Hindlimb muscle (tissue), 1 donor: Measurements from ENCODE around the gene COPS4. TPM values are rescaled to one million over a fixed set of nuclear protein-coding genes. Genes with fewer than 3 reads are reported as not detected.
"Not testable (repeated sequence)": the region's sequence is repeated elsewhere in the genome, so short reads cannot be mapped to it uniquely, and the experiment has no call there.

ENCODE experiments used
- DNase-seq: peaks from one replicate; pipeline ENCODE4 v3.0.0-alpha.2; 2013
- polyA plus RNA-seq: library from polyadenylated mRNA; unstranded; fragments of 120-200 nt; gene quantifications from one replicate; pipeline ENCODE4 v1.2.1, GENCODE V29; 2013; ENCODE audit not compliant: insufficient read length

The COPS4 gene
- polyA plus RNA-seq, 1 donor, result 50.7 TPM

DNA sequence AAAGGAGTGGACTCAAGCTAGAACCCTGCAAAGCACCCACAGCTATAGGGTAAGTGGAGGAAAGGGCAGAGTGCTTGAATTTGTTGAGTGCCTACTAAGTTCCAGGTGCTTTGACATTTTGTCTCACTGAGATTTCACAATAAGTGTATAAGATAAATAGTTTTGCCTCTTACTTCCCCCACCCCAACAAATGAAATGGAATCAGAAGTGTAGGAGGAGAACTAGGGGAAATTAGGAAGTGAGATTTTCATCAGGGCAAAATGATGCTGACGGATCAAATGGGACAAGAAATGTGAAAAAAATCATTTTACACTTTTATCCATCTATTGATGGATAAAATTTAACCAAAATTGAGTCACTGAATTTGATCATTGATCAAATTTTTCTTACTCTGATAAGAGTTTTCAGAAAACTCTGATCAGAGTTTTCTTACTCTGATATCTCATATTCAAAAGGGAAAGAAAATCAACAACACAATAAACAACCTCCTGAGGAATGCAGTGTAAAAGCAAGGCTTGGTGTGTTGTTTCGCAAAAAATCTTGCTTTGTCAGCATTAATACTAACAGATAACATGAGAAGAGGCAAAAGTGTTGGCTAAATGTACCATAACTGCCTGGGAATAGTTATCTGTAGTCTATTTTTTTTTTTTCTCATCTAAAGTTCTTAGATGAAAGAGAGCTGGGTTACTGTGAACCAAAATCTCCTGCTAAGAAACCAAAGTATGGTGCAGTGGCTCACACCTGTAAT, 54.6 kb downstream of the COPS4 start:
- no peak for DNase-seq

DNA sequence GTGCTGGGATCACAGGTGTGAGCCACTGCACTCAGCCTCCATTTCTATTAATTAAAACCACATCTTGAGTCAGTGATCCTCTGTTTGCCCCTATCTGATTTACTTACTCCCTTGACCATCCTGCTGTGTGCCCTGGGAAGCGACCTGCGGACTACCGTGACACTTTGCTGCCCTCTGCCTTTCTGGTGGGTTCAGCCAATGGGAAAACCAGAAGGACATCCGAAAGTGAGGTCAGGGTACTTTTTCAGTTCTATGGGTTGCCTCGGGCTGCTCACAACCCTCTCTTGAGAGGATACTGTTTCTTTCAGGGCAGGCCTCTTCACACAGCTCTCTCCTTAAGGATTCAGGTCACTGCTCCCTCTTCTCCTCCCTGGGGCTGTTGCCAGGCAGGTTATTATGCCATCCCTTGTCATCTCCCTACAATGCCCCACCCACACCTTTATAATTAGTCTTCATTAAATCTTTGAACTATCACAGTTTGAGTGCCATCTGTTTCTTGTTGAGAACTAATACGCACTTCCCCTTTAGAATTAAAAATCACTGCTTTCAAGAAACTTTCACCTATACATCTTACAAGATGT, 58.2 kb downstream of the COPS4 start:
- no peak for DNase-seq

DNA sequence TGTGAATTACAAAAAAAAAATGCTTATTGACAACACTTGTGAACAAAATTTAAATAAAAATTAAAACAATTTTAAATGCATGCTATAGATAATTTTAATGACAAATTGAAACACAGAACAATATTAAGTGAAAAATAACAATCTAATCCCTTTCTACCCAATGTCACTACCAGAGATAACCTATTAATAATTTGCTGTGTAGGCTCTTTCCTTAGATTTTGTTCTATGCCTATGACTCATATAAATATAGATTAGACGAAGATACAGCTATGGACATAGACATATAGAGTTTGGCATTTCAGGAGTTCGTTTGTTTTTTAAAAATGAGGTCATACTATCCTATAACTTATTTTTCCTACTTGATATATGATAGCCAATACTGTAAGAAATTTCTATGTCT, 61.4 kb downstream of the COPS4 start:
- no peak for DNase-seq

DNA sequence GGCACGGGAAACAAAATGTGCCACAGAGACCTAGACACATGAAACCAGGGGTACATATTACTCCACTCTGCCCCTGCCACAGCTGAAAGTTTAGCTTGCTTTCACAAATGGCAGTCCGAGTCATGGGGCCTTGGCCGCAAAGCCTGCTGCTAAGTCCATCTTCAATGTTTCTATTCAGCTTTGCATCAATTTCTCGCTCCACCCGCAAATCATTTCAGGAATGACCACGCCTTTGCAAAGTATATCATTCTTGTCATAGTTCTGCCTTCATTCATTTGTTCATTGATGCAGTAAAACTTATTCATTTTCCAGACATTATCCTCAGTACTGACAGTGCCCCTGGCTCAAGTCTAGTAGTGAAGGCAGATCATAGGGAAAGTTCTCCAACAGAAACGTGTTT, 70.0 kb downstream of the COPS4 start:
- no peak for DNase-seq

DNA sequence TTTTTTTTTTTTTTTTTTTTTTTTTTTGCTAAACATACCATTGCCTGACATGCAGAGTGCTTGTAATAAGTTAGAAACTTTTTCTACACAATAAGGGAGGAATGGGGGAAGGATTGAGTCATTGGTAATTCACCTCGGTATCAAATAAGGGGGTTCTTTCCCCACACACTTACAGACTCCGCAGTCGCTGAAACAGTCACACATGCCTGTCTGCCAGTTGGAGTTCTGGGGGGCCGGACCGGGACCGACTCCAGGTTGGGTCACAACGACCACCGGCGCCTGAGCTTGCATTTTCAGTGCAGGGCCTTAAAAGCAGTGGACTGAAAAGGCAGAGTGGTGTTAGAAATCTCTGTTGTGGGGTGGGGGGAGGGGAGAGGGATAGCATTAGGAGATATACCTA, 72.6 kb downstream of the COPS4 start:
- DNase-seq, result no peak

DNA sequence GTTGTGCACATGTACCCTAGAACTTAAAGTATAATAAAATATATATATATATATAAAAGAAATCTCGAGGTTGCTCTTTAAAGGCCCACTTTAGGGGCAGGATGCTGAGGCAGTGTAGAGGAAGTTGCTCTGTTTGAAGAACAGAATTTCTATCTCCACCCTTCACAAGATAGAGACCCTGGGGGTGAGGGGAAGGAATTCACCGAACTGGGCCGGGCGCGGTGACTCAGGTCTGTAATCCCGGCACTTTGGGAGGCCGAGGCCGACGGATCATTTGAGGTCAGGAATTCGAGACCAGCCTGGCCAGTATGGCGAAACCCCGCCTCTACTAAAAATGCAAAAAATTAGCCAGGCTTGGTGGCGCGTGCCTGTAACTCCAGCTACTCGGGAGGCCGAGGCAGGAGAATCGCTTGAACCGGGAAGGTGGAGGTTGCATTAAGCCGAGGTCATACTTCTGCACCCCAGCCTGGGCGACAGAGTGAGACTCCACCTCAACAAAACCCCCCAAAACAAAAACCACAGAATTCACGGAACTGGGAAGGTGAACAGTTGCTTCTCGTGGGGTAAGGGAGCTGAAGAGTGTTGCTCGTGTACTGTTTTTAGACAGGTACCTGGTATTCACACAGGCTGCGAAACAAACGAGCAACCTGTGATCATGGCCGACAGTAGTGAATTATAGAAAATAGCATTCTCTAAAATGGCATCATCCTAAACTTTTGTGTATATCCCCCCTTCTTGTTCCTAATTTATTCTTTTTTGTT, 73.3 kb downstream of the COPS4 start:
- no peak for DNase-seq

DNA sequence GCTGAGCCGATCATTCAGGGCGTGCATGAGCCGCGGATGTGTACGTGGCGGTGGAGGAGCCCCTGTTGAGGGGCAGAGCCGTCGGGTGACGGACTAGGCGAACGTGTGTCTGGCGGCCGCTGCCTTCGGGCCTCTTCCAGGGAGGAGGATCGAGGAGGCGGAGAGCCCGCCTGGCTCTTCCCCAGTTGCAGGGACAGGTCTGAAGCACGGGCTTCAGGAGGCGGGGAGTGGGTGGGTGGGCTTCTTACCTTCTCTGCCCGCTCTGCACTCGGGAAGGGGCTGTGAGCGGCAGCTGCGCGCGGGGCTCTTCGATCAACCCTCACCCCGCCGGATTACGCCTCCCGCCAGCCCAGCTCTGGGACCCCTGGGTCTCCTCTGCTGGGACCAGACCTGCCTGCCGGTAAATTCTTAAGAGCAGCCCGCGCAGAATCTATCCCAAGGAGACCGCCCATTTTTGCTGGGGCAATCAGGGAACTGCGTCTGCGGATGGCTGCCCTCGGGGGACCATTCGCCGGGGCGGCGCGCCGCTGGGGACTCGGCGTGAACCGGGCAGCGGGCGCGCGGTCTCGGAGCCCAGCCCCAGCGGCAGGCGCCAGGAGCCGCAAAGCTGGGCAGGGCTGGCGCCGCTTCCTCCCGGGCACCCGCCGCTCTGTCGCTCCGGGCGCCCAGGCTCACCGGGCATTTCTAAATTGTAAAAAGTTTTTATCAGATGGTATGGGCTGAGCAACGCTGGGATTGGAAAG, 74.7 kb downstream of the COPS4 start:
- DNase-seq, result peak; percentile 38

DNA sequence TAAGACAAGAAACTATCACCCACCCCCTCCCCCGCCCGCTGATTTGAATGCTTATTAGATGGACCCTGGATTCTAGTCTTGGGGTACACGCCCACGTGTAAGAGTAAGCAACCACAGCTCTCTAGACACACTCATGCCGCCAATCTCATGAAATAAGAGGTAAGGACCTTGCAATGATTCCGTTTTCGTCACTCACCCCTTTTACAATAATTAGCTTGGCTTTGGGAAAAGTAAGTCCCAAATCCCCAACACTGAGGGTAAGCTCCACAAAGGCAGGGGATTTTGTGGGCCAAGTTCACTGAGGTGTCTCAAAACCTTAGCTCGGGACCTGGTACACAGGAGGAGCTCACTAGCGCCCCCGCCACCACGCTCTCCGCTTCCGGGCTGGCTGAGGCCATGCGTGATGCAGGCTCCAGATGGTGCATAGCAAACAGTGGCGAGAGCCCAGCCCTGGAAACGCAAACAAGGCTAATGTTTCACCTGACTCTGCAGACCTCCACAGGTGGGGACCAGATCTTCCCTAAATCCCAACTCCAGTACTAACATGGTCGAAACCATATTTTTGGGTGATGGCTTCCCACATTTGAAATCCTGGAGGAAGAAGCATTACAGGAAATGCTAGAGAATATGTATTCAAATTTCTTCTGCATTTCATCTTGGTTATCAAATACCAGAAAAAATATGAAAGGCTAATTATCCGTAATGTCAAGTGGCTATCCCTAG, 75.4 kb downstream of the COPS4 start:
- DNase-seq, result peak; percentile 72

DNA sequence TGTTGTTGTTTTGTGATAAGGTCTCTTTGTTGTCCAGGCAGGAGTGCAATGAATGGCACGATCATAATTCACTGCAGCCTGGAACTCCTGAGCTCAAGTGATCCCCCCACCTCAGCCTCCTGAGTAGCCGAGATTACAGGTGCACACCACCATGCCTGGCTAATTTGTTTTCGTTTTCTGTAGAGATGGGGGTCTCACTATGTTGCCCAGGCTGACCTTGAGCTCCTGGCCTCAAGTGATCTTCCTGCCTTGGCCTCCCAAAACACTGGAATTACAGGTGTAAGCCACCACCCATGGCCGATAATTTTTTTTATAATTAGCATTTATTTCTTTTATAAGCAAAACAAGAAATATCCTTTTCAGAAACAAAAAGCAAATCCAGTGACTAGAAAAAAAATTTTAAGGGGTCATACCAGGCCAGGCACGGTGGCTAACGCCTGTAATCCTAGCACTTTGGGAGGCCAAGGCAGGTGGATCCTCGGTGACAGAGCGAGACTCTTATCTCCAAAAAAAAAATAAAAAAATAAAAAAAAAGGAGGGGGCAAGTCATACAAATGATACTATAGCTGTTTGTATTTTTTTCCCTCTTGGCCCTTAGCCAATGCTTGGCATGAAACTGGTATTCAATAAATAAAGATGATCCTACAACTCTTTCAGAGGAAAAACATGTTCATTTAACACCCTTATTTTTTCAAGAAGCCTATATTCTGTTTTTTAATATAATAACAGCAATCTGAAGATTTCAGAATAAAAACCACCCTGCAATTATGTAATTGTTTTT, 76.2 kb downstream of the COPS4 start:
- DNase-seq, result no peak

DNA sequence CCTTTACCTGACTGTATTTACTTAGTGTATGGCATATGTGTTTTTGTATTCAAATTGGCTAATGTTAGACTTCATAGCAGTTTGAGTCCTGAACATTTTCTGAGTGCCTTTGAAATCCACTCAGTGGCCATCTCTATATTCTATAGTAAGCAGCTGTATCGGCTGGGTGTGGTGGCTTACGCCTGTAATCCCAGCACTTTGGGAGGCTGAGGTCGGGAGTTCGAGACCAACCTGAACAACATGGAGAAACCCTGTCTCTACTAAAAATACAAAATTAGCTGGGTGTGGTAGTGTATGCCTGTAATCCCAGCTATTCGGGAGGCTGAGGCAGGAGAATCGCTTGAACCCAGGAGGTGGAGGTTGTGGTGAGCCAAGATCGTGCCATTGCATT, 76.8 kb downstream of the COPS4 start:
- DNase-seq, result not testable (repeated sequence)

DNA sequence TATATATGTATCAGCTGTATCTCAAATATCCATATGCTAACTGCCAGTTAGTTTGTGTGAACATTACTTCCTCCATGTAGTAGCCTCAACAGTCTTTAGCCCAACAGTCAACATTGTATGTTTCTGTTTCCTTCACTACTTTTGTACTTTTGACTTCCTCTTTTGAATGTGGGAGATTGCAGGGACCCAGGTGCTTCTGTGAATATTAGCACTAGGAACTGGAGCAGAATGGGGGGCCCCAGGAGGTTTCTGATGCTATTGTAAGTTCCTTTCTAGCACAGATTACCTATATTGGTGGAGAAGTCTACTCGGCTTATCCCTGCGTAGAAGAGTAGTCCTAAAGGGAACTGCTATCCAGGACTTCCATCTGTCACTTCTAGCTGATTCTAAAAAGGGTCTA, 77.2 kb downstream of the COPS4 start:
- DNase-seq, result no peak

DNA sequence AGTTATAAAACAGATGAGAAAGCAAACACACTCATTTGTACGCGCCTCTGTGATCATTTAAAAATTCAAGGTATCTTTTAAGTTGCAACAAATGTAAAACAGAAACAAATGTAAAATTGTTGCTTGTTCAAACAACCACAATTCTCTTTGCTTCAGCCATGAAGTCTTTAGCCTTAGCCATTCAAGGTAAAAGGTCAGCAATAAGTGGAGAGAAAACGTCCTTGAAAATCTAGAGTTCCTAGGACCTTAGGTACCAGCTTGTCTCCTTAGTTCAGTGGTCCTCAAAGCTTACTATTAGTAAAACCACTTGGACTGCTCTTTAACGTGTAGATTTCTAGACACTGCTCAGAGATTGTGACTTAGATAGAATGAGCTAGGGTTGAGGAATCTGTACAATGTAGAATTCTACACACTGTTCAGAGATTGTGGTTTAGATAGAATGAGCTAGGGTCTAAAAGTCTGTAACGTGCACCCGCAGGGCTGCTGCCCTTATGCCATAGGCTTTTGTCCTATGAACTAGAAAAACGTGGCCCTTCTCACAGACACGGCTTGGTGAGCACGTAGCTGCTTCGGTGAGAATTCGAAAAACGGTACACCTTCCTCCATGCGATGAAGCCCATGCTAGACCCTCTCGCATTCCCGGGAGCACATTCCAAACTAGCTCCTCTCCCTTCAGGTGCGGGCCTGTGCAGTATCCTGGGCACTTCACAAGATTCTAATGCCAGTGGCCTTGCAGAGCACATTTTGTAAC, 77.9 kb downstream of the COPS4 start:
- DNase-seq, result no peak

DNA sequence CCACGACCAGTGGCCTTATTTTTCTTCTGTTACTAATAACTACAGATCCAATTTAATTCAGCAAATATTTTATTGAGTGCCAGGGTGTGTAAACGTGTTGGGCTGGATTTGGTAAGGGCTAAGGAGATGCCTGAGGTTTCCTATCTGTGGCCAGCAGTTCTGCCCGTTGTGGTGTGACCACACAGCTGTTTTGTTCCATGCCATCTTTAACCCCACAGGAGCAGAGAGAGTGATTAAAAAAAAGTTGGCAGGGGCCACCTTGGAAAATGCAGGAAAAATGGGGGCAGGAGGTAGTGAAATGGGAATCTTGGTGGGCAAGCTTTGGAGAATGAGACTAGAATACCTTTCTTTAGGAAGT, 78.4 kb downstream of the COPS4 start:
- DNase-seq, result no peak

DNA sequence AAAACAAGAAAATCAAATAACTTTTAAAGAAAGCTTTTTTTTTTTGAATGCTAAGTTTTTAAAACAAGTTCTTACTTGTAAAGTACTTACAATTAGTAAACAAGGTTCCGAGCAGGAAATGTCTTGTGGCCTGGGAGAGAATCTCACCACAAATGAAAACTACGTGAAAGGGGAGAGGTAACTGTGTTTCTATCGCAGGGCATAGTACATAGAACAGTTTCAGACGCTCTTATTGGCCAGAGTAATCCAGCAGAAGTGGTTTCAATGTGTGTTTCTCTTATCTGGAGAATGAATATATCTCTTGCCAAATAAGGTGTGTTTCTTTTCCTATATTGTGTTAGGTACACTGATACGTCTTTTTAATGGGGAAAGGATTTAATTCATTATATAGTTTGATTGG, 79.6 kb downstream of the COPS4 start, which contains the start of gene PLAC8:
TSS of gene PLAC8 (minus strand) at position 154 of the 400 bp plus-strand sequence. CDS start 6,808 bp downstream, outside the sequence.
- no peak for DNase-seq

DNA sequence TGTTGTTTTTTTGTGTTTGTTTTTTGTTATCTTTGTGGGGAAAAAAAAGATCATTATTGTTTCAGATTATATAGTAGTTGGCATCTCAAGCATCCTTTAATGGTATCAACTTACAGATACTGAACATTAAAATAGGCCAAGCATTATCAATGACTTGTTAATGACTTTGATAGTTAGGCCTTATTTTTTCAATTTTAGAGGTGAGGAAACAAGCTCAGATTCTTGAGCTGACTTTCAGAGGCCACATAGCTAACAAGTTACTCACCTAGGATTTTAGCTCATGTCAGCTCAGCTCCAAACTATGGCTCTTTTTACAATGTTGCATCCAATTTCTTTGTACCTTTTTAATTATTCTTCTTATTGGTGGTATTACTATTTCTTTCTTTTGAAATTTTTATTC, 80.0 kb downstream of the COPS4 start:
- DNase-seq, result no peak

DNA sequence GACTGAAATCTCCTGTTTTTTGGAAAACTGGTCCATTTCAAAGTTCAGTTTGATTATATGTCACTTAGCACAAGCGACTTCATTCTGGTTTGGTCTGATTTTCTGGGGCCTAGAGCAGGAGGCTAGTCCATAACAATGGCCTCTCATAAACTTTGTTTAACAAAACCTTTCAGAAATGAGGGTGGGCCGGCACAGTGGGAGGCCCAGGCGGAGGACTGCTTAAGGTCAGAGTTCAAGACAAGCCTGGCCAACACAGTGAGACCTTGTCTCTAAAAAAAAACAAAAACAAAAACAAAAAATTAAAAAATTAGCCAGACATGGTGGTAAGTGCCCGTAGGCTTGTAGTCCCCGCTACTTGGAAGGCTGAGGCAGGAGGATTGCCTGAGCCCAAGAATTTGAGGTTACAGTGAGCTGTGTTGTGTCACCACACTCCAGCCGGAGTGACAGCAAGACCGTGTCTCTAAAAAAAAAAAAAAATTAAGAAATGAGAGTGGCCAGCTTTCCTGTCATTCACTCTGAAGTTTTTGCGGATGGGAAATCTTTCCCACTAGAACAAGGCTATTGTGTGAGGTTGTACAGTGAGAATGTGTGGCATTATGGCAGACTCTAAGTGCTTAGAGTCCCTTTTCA, 80.8 kb downstream of the COPS4 start:
- no peak for DNase-seq

DNA sequence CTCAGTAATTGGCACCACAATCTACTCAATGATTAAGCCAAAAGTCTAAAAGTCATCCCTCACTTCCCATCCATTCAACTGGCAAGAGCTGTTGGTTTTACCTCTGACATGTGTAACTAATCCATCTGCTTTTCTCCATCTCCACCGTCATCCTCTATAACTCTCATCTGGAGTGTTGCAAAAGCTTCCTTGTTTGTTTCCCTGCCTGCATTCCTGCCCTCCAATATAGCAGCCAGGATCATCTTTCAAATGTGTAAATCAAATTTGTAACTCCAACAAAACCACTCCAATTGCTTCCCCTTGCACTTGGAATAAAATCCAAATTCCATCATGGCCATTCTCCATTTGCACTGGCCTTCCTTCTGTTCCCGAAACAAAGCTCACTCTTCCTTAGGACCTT, 83.9 kb downstream of the COPS4 start:
- no peak for DNase-seq

DNA sequence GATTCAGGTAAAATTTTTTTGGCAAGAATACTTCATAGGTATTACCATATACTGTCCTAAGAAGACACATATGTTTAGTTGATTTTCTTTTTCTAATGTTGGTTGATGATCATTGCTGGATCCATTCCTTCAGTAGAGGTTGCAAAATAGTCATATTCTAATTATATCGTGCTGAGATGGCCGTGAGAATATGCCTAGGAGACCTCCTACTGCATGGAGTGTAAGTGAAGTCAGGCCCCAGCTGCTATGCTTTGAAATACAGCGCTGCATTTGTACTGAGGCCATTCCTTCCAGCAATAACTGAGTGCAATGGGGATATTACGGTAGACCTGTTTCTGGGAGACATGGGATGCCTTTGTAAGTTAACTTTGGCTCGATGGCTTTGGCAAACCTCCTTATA, 86.3 kb downstream of the COPS4 start:
- no peak for DNase-seq

DNA sequence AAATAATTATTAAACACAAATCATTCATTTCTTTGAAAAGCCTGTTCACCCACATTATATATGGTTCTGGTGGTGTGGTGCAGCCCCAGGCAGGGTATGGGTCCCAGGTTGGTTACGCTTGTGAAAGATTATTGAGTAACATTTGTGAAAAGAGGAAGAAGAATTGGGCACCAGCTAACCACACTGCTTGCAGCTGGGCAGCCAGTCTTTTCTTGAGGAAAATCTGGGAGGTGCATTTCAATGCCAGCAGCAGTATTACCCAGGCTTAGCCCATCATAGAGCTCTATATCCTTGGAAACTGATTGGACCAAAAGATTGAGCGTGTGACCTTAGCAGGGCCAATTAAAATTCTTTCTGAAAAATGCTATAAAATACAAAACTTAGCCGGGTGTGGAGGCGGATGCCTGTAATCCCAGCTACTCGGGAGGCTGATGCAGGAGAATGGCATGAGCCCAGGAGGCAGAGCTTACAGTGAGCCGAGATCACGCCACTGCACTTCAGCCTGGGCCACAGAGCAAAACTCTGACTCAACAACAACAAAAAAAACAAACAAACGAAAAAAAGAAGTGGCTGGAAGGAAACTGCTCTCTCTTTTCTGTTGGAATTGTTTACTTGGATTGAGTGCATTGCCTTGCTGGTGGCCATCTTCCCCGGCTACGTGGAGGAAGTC, 89.3 kb downstream of the COPS4 start:
- no peak for DNase-seq
